ENCODE measurements around the gene RTP3.

RTP3 gene

GRCh38 chr3:46497556-46498265, at the start of gene RTP3:
Gene RTP3, plus strand, starts transcription at chr3:46497976. Its CDS starts 87 bp downstream, at chr3:46498063.
- DNase-seq = no peak

- no peak for DNase-seq
Measured at GRCh38 chr3:46448721-46449120, 49.1 kb upstream of the RTP3 start.

- DNase-seq = no peak
Measured at GRCh38 chr3:46449755-46450552, 47.8 kb upstream of the RTP3 start.

GRCh38 chr3:46453526-46454208, 44.1 kb upstream of the RTP3 start:
- no peak for DNase-seq

GRCh38 chr3:46454209-46454595, 43.6 kb upstream of the RTP3 start:
- DNase-seq = no peak

- no peak for DNase-seq
Measured at GRCh38 chr3:46454606-46455005, 43.2 kb upstream of the RTP3 start.

- no peak for DNase-seq
Measured at GRCh38 chr3:46455231-46456115, 42.3 kb upstream of the RTP3 start.

- no peak for DNase-seq
Measured at GRCh38 chr3:46456118-46456517, 41.7 kb upstream of the RTP3 start.

GRCh38 chr3:46460051-46460450, 37.7 kb upstream of the RTP3 start:
- no peak for DNase-seq

GRCh38 chr3:46462111-46462510, 35.7 kb upstream of the RTP3 start:
- DNase-seq = no peak

- DNase-seq = no peak
Measured at GRCh38 chr3:46462511-46462910, 35.3 kb upstream of the RTP3 start.

- DNase-seq = no peak
Measured at GRCh38 chr3:46463120-46463867, 34.5 kb upstream of the RTP3 start.

- no peak for DNase-seq
Measured at GRCh38 chr3:46463868-46464241, 33.9 kb upstream of the RTP3 start.

- DNase-seq = no peak
Measured at GRCh38 chr3:46464326-46465195, 33.2 kb upstream of the RTP3 start, which contains the start of gene LTF. Gene LTF, minus strand, starts transcription at chr3:46464905. Its CDS starts 38 bp downstream, at chr3:46464867.

- no peak for DNase-seq
Measured at GRCh38 chr3:46465196-46465520, 32.6 kb upstream of the RTP3 start.

GRCh38 chr3:46466273-46466672, 31.5 kb upstream of the RTP3 start:
- DNase-seq = no peak

- no peak for DNase-seq
Measured at GRCh38 chr3:46466871-46467403, 30.8 kb upstream of the RTP3 start.

GRCh38 chr3:46467562-46467961, 30.2 kb upstream of the RTP3 start:
- DNase-seq = no peak

GRCh38 chr3:46468753-46469600, 28.8 kb upstream of the RTP3 start:
- no peak for DNase-seq
